ENCODE measurements around the gene TLN1. TPM values are rescaled to one million over a fixed set of nuclear protein-coding genes. Genes with fewer than 3 reads are reported as not detected.
A peak's percentile ranks its signal among the peaks of the same experiment; 100 is the strongest.

The TLN1 gene
- total RNA-seq, 2 experiments from 2014 or later, result 98.8 to 177 TPM

GRCh38 chr9:35763181-35763580 is 31.2 kb upstream of the TLN1 start:
- Histone ChIP-seq H3K4me3 (ENCODE audit: low read depth, low read length, poor library complexity, severe bottlenecking) (no peak overlapping the region), H3K4me2 (ENCODE audit: low read length) (peak overlapping the region; percentile 39), H3K9me3 (ENCODE audit: low read length) (peaks cover 10% of the 10 kb centered on the region; the same call in 1 of the 2 replicates), H3K4me1 (ENCODE audit: insufficient read depth, low read length, poor library complexity, severe bottlenecking) (peaks cover 68% of the 10 kb centered on the region), H2AFZ (ENCODE audit: low read length) (no peak overlapping the region), H4K20me1 (ENCODE audit: insufficient read depth, low read length) (no peaks in the 10 kb centered on the region), H3K79me2 (ENCODE audit: insufficient read depth, low read depth, low read length) (peaks cover 48% of the 10 kb centered on the region), H3K36me3 (ENCODE audit: insufficient read depth, low read length) (peaks cover 26% of the 10 kb centered on the region), H3K9me2 (ENCODE audit: insufficient read depth, low read length) (no peaks in the 10 kb centered on the region), H3K27ac (ENCODE audit: low read depth, low read length, poor library complexity, severe bottlenecking) (peak overlapping the region; percentile 5)
- DNase-seq (ENCODE audit: low spot score), result no peak
- ChIA-PET POLR2A (interaction anchor here (0.9 to 1.7 kb wide), 4 partner anchors 9 to 14 kb away, joined by 5 to 9 read pairs (median 6); partner anchors contain the start of genes GBA2 and RGP1), CTCF (ENCODE audit: unreplicated experiment) (interaction anchor here (0.9 kb wide), 1 partner anchor 20 kb away, joined by 3 read pairs; no protein-coding TSS in a partner anchor)
- intact Hi-C loops (cut with micrococcal nuclease; ENCODE audit: unreplicated experiment), result no loop called here
- BruUV-seq (replicated peaks), result no TSS peak
- TF ChIP-seq CTCF (conservative IDR thresholded peaks at IDR 0.05; ENCODE audit: low read length) (no peak), EZH2phosphoT487 (IDR thresholded peaks at IDR 0.05; ENCODE audit: borderline replicate concordance, low read depth, low read length) (no peak)

GRCh38 chr9:35760651-35761050 is 28.7 kb upstream of the TLN1 start:
- Histone ChIP-seq H4K20me1 (ENCODE audit: insufficient read depth, low read length) (no peaks in the 10 kb centered on the region), H2AFZ (ENCODE audit: low read length) (no peak overlapping the region), H3K27ac (ENCODE audit: low read depth, low read length, poor library complexity, severe bottlenecking) (peak overlapping the region; percentile 9), H3K79me2 (ENCODE audit: insufficient read depth, low read depth, low read length) (peaks cover 49% of the 10 kb centered on the region), H3K4me2 (ENCODE audit: low read length) (peak overlapping the region; percentile 9; the same call in 1 of the 2 replicates), H3K9me3 (ENCODE audit: low read length) (peaks cover 10% of the 10 kb centered on the region; the same call in 1 of the 2 replicates), H3K4me1 (ENCODE audit: insufficient read depth, low read length, poor library complexity, severe bottlenecking) (peaks cover 69% of the 10 kb centered on the region), H3K36me3 (ENCODE audit: insufficient read depth, low read length) (peaks cover 26% of the 10 kb centered on the region), H3K4me3 (ENCODE audit: low read depth, low read length, poor library complexity, severe bottlenecking) (no peak overlapping the region), H3K9me2 (ENCODE audit: insufficient read depth, low read length) (no peaks in the 10 kb centered on the region)
- CTCF ChIA-PET (ENCODE audit: unreplicated experiment), result interaction anchor here (0.5 to 1.6 kb wide), 2 partner anchors 15 to 76 kb away, joined by 3 to 4 read pairs; no protein-coding TSS in a partner anchor
- no peak for DNase-seq (ENCODE audit: low spot score)
- TF ChIP-seq EZH2phosphoT487 (IDR thresholded peaks at IDR 0.05; ENCODE audit: borderline replicate concordance, low read depth, low read length), result no peak
- no peak for TF ChIP-seq CTCF (conservative IDR thresholded peaks at IDR 0.05; ENCODE audit: low read length)
- BruUV-seq (replicated peaks), result no TSS peak
- intact Hi-C loops (cut with micrococcal nuclease; ENCODE audit: unreplicated experiment), result no loop called here
- POLR2A ChIA-PET, result interaction anchor here (0.8 to 1.5 kb wide), 6 partner anchors 9 to 28 kb away, joined by 3 to 5 read pairs (median 4); partner anchors contain the start of genes CREB3, GBA2 and RGP1

GRCh38 chr9:35759795-35760194 is 27.8 kb upstream of the TLN1 start:
- Histone ChIP-seq H3K9me3 (ENCODE audit: low read length) (peaks cover 4% of the 10 kb centered on the region; the same call in 1 of the 2 replicates), H3K9me2 (ENCODE audit: insufficient read depth, low read length) (no peaks in the 10 kb centered on the region), H4K20me1 (ENCODE audit: insufficient read depth, low read length) (no peaks in the 10 kb centered on the region), H3K4me3 (ENCODE audit: low read depth, low read length, poor library complexity, severe bottlenecking) (no peak overlapping the region), H3K36me3 (ENCODE audit: insufficient read depth, low read length) (peaks cover 20% of the 10 kb centered on the region), H3K4me1 (ENCODE audit: insufficient read depth, low read length, poor library complexity, severe bottlenecking) (peaks cover 70% of the 10 kb centered on the region), H3K79me2 (ENCODE audit: insufficient read depth, low read depth, low read length) (peaks cover 41% of the 10 kb centered on the region), H2AFZ (ENCODE audit: low read length) (no peak overlapping the region), H3K27ac (ENCODE audit: low read depth, low read length, poor library complexity, severe bottlenecking) (no peak overlapping the region), H3K4me2 (ENCODE audit: low read length) (peak overlapping the region; percentile 74)
- no peak for DNase-seq (ENCODE audit: low spot score)
- ChIA-PET POLR2A (interaction anchor here (1.3 to 2.8 kb wide), 6 partner anchors 10 to 27 kb away, joined by 3 to 12 read pairs (median 4); partner anchors contain the start of genes CREB3, GBA2 and RGP1), CTCF (ENCODE audit: unreplicated experiment) (interaction anchor here (1.6 kb wide), 1 partner anchor 16 kb away, joined by 4 read pairs; no protein-coding TSS in a partner anchor)
- BruUV-seq (replicated peaks), result no TSS peak
- TF ChIP-seq EZH2phosphoT487 (IDR thresholded peaks at IDR 0.05; ENCODE audit: borderline replicate concordance, low read depth, low read length) (no peak), CTCF (conservative IDR thresholded peaks at IDR 0.05; ENCODE audit: low read length) (peak; percentile 61)
- intact Hi-C loops (cut with micrococcal nuclease; ENCODE audit: unreplicated experiment), result loop anchor here (5.0 kb wide), 1 partner anchor 142 kb away; the partner anchor contains the start of gene CD72

Data from OCI-LY7 (cell line).